HG03135 (cell line): Measurements from ENCODE around the gene CALD1.

Source experiments
- ATAC-seq: cut with Tn5 transposase; IDR thresholded peaks from one replicate; pipeline ENCODE4 v1.9.1; 2021; ENCODE audit warnings: mild to moderate bottlenecking, moderate library complexity; ENCODE audit not compliant: unreplicated experiment

CALD1 gene

DNA sequence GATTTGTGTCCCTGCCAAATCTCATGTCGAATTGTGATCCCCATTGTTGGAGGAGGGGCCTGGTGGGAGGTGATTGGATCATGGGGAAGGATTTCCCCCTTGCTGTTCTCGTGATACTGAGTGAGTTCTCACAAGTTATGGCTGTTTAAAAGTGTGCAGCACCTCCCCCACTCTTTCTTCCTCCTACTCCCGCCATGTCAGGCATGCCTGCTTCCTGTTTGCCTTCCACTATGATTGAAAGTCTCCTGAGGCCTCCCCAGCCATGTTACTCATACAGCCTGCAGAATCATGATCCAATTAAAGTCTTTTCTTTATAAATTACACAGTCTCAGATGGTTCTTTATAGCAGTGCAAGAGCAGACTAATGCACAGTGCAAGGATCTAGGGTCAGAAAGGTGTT, 75.4 kb downstream of the CALD1 start:
- ATAC-seq, result no peak

DNA sequence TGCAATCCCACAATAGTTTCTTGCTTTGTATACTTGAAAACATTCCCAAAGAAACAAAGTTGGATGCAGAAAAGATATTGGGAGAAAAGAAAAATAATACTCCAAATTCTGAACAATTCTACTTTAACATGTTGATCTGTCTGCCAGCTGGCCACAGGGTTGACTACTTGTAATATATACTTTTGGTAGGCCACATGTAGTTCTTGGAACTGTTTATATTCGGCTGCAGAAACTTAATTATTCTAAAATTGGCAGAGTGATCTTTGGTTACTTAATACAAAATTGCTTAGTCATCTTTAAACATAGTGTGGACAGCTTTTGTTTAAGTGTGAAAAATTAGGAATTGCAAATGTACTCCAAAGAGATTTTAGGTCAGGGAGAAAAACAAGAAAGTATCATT, 76.0 kb downstream of the CALD1 start:
- ATAC-seq, result no peak

DNA sequence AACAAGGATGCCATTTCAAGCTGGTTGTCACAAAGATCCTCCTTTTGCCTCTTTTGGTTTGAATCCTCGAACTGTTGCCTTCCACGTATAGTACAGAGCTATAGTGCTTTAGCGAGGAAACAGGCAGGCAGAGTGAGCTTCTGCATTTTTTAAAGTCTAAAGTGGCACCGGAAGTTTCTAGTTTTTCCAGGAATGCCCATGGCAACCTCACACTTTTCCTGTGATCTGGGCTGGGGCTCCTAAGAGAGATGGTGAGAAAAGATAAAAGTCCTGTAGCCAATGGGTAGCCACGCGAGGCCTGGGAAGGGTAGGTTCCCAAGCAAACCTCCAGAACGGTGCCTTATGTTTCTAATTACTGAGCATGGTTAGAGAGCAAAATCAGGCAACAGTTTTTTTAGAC, 76.7 kb downstream of the CALD1 start:
- no peak for ATAC-seq

DNA sequence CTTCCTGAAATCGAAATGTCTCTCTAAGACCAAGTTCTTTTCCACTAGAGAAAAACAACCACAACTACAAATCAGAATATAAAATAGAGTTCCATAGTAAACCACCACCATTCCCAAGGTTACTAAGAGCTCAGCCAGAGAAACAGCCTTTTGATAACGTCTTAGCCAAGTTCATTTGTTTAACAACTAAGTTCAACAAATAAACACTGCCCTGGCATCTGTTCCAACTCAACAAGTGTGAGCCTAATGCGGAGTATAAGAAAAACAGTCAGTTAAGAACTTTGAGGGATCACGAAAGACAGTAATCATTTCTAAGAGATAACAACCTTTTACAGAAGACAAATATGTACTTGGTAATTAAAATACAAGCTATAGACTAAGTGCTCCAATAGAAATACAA, 77.3 kb downstream of the CALD1 start:
- ATAC-seq, result no peak

DNA sequence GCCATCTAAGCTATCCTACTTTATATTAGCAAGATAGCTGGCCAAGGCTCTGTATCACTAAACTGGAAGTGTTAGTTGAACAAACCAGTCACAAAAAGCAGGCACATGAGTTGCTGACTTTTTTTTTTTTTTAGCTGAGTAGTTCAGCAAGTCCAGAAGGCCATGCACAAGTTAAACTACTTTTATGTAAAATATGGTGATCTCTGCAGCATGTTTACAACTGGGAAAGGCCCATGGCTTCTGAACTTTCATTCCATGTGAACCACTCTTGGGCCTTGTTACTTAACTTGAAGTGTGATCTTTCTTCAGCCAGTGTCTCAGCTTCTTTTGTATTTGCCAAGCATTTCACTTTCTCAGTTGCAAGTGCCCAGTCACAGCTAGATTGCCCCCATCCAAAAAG, 78.5 kb downstream of the CALD1 start:
- no peak for ATAC-seq

DNA sequence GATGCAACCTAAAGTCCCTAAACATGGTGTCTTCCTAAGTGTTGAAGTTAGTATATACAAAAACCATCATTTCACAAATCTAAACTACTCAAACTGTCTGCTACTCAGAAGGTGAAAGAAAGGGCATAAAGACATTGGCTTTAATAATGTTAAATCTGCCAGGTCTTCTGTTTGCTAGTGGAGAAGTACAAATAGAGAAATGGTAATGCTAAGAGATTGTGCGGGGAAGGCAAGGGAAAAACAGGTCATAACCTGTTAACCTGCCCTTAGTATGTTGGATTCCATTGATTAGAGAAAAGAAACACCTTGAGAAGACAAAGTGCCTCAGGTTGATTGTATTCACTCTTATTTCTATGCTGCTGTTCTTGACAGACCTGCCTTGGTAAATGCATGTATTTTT, 80.3 kb downstream of the CALD1 start:
- no peak for ATAC-seq

DNA sequence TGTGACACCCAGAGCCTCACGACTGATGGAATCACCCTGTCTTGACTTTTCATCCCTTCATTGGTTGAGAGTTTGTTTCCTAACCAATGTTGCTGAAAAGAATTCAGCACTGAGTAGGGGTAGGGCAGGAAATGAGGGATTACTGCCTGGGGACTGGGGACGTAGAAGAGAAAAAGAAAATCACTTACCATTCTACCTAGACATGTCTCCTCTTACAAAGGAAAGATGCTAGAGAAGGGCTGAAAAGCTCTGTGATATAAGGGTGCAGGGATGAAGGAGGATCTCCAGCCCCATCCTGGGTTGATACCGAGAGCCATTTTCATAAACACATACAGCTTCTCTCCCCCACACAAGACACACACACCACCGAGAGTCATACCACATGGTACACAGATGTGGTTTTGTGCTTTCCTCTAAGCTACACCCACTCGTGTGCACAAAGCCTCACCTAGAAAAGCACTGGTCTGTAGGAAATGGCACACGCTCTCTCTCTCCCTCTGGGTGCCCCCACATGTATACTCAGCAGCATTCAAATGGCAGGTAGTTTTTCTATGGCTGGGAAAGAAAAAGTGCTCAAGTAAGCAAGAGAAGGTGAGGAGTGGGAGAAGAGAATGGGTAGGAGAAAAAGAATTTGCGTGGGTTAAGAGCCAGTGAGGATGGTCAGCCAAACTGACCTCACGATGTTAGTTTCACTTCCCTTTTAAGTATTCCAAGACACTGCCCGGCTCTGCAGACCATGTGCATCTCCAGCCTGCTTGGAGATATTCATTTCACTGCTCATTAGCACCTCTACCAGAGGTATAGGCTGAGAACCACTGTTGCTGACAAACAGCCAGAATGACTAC, 85.8 kb downstream of the CALD1 start:
- ATAC-seq, result no peak

DNA sequence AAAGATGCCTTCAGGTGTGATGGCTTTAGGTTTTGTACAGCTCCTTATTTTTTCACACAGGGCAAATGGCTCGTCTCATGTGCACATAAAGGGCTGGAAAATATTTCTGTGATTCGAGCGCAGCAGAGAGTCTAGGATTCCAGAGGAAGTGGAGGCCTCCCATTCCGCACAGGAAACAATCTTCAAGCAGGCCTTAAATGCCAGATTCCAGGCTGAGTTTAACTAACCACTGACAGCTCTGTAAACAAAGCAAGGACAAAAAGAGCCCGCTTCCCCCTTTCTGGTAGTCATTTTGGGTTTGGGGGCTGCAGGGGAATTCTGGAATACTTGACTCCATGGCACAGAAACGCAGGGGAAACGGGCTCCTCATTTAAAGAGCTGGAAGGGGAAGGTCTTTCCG, 87.2 kb downstream of the CALD1 start:
- ATAC-seq, result no peak

DNA sequence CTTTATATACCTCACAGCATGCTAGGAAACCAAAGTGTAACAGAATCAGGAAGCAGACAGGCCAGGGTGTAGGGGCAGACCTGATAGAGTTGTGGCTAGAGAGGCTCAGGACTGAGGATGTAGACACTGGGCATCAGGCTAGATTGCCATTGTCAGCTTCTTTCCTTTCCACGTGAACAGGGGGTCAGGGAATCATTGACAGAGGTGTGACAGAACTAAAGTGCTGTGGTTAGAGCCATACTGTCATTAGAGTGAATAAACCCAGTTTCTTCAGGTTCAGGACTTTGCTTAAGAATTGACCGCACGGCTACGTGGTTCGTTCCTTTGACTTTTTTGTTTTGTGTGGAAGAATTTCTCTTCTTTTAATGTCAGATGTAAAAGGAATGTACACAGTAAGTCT, 90.7 kb downstream of the CALD1 start:
- no peak for ATAC-seq

DNA sequence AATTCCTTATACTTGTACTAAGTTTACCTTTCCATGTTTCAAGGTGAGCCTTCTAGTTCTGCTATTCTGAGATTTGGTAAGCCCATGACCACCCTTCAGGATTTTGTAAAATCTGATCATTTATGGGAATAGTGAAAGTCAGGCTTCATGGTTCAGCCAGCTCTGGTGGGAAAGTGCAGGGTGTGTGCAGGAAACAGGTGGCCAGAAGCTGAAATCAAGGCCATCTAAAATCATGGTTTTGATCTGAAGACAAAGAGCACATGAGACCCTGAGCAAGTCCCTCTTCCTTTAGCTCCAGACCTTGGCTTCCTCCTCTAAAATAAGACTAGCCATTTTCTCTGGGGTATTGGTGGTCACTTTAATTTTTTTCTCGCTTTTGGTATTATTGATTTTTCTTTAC, 91.3 kb downstream of the CALD1 start:
- no peak for ATAC-seq

DNA sequence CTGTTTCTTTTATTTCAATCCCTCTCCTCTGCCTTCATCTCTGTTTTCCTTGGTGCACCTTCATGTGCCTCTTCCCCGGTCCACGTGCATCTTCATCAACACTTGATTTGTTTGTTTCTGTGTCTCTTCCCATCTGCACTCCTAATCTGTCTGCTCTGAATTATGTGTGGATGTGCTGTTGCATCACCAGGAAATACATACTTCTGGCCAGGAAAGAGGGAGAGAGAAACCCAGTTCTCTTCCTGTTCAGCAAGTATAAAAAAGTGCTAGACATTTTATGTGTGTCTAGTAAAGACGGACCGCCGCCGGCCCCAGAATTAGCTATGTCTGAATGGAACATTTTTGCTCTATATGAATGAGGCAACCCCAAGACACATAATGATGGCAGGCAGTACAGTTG, 93.8 kb downstream of the CALD1 start:
- ATAC-seq, result no peak

DNA sequence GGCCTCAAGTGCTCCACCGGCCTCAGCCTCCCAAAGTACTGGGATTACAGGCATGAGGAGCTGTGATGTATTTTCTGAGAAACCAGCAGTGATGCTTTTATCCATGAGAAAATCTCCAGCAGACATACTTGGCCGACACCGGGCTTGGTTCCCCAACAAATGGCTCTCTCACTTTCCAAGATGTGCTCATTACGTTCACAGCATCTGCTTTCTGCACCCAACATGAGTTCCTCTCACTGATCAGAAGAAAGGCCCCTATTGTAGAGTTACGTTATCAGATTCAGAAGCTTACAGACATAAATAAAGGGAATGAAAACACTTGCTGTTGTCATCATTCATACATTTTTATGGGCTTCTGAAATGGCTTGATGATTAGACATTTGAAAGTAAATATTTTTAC, 95.0 kb downstream of the CALD1 start:
- no peak for ATAC-seq

DNA sequence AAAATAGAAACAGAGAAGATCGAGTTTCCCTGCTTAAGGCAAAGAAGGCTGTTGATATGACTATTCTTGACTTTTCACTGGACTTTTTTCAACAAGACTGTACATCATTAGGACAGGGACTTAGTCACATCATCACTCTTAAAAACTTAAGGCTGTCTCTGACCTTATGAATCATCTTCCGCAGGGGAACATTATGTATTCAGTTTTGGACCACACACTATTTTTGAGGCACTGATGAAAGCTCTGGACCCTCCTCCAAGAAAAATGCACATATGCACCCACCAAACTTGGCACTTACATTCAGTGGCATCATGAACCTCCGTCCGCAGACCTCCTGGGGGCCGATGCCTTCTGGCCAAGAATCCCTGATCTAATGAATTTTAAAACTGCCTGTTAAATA, 96.4 kb downstream of the CALD1 start:
- no peak for ATAC-seq

DNA sequence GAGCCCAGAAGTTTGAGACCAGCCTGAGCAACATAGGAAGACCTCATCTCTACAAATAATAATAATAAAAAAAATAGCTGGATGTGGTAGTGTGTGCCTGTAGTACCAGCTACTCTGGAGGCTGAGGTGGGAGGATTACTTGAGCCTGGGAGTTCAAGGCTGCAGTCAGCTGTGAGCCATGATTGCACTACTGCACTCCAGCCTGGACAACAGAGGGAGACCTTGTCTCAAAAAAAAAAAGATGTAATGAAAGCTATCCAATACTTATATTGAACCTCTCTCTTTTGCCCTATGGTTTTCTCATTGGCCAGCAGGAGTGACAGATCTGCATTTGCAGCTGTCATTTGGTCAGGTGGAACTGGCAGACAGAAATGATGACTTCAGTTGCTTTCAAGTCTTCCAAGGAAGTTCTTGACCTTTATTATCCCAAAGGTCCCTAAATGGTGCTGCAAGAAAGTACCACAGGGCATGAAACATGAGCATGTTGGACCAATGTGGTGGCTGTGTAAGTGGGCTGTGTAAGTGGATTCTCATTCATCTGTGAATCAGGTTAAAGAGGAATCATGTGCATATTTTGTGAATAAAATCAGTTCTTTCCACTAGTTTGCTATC, 99.4 kb downstream of the CALD1 start:
- ATAC-seq, result no peak

DNA sequence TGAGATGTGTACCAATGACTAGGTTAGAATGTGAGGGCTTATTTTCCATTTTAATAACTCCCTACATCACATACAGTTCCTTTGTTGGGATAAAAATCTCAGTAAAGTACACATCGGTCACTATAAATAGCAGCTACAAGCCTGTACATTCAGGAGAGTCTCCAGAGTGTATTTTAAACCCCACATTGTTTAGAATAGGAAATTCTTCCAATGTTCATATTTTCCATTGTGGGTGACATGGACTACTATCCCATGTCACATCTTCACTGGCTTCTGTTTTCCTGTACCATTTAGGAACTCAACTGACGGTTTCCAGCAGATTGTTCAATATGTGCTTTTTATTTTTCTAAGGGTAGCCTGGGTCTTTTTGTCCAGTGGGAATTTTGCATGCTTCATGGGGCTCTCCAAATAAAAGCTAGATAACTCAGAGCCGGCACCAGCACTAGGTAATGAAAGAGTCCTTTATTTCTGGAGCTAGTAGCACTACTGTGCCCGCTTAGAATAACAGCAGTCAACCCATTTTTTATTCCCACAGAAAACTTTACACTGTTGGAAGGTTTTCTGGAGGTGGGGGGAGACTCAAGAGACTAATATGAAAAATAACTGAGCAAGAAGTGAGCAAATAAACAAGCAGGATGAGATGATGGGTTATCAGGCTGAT, 100.5 kb downstream of the CALD1 start:
- no peak for ATAC-seq

DNA sequence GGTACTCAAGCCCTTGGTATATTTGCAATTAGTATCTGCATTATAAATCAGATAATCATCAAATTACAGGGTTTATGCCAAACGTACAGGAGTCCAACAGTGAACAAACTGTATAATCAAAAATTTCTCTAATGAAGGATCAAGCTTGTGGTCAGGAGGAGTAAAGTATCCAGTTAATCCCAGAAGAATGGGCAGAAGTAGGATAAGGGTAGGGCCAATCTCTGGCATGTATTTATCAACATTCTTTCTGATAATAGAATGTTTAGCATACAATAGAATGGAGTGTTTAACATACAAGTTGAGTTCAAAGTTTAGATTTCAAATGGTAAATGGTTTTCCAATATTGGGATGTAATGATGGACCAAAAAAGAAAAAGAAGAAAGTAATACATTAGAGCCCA, 103.0 kb downstream of the CALD1 start:
- ATAC-seq, result no peak

DNA sequence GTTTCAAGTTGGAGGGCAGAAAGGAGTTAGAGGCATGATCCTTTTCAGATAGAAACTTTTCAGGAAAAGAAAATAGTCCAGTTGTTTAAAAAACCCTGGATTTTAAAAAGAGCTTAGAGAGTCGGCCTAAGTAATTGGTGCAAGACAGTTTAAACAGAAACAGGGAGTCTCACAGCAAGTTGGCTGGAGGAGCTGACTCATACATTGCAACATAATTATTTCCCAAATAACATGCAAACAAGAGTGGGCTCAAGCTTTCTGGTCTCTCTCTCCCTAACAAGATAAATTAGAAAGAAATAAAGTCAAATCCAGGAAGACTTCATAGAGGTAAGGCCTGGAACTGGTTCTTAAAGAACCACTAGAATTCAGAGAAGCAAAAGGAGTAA, 106.5 kb downstream of the CALD1 start:
- no peak for ATAC-seq

DNA sequence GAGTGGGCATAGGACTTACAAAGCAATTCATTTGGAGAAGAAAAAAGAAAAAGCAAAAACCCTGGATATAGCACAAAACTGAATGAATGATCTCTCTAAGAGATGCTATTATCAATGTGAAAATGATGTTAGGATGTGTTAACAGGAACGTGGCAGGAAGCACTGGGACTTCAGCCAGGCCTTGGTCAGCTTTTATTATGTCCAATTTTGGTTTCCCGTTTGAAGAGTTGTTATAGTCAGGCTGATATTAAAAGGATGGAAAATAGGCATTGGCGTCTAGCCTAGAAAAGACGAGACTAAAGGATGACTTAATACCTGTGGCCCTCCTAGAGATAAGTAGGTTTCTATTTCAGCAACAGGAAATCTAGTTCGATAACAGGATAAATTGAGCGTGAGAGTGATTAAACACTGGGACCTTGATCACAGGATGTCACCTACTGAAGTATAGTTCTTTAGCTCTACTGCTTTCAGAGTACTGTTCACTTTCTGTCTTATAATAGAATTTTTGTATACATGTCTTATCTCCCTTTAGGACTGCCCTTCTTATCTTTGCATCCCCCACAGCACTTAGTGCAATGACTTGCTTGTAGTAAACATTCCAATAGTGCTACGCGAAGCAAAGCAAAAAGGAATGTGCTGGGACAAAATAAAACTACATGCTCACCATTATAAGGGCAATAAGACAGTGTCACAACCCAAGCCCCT, 107.1 kb downstream of the CALD1 start:
- ATAC-seq, result no peak

DNA sequence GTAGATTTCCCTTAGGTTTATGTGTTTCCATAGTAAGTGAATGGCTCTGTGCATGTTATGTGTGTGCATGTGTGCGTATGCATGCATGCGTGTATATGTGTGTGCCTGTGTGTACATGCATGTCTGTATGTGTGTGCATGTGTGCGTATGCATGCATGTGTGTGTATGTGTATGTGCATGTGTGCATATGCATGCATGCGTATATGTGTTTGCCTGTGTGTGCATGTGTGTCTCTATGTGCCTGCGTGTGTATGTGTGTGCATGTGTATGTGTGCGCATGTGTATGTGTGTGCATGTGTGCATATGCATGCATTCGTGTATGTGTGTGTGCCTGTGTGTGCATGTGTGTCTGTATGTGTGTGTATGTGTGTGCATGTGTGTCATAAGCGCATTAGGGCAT, 108.1 kb downstream of the CALD1 start:
- no peak for ATAC-seq

DNA sequence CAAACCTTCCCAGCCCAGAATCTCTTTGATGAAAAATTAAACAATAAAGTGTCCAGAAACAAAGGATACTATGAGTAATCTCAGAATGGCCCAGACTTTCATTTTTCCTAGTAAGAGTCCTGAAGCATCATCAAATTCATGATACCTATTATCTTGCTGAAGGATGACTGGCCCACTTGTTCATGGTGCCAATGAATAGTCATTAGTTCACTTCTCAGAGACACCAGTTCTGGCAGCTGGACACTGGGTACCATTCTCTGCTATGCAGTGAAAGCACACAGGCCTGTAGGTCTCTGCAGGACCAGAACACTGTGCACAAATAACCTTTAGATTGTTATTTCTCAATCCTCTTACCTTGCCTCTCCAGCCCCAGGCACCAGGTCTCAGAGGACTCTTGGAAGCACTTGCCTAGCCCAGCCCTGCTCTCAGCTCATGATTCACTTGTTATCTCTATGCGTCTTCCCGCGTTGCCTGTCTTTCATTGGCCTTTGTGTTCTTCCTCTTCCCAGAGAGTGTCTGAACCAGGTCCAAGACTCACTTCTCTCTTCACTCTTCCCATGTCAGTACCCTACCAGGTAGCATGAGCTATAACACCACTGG, 108.8 kb downstream of the CALD1 start:
- no peak for ATAC-seq
